Activated T-cell treated with anti-CD3 and anti-CD28 coated beads for 4 hours (primary cell): ENCODE data around the gene PTGR2.
"Not testable (repeated sequence)": the region's sequence is repeated elsewhere in the genome, so short reads cannot be mapped to it uniquely, and the experiment has no call there.

Source experiments
- DNase-seq: peaks from one replicate; pipeline ENCODE4 v3.0.0-alpha.2; 2020

The PTGR2 gene

GRCh38 chr14:73833530-73834260 is 17.9 kb upstream of the PTGR2 start:
- no peak for DNase-seq

- no peak for DNase-seq
These were observed 17.4 kb upstream of the PTGR2 start for GRCh38 chr14:73834261-73834625.

GRCh38 chr14:73838293-73839034 is 13.2 kb upstream of the PTGR2 start:
- not testable (repeated sequence) for DNase-seq

GRCh38 chr14:73842201-73842600 is 9.4 kb upstream of the PTGR2 start:
- DNase-seq: no peak

- no peak for DNase-seq
These were observed 8.8 kb upstream of the PTGR2 start for GRCh38 chr14:73842851-73843250.

GRCh38 chr14:73843296-73843695 is 8.3 kb upstream of the PTGR2 start:
- DNase-seq: no peak

GRCh38 chr14:73846947-73847346 is 4.7 kb upstream of the PTGR2 start:
- no peak for DNase-seq

- DNase-seq: no peak
These were observed 631 bp upstream of the PTGR2 start for GRCh38 chr14:73851000-73851399.

- DNase-seq: no peak
These were observed 7.5 kb downstream of the PTGR2 start for GRCh38 chr14:73859145-73859544.

GRCh38 chr14:73861073-73861472 is 9.4 kb downstream of the PTGR2 start:
- no peak for DNase-seq

- no peak for DNase-seq
These were observed 10.8 kb downstream of the PTGR2 start for GRCh38 chr14:73862480-73862879.

- DNase-seq: no peak
These were observed 11.6 kb downstream of the PTGR2 start for GRCh38 chr14:73863209-73863608.

- no peak for DNase-seq
These were observed 14.0 kb downstream of the PTGR2 start for GRCh38 chr14:73865534-73866113.

GRCh38 chr14:73869754-73870153 is 18.1 kb downstream of the PTGR2 start:
- DNase-seq: not testable (repeated sequence)

- DNase-seq: no peak
These were observed 19.0 kb downstream of the PTGR2 start for GRCh38 chr14:73870525-73871235.

GRCh38 chr14:73873660-73874059 is 22.0 kb downstream of the PTGR2 start:
- no peak for DNase-seq

GRCh38 chr14:73877790-73878189 is 26.2 kb downstream of the PTGR2 start:
- no peak for DNase-seq

GRCh38 chr14:73878436-73878835 is 26.8 kb downstream of the PTGR2 start:
- no peak for DNase-seq

- DNase-seq: no peak
These were observed 27.4 kb downstream of the PTGR2 start for GRCh38 chr14:73879027-73879426.

GRCh38 chr14:73884438-73885190 is 33.0 kb downstream of the PTGR2 start:
- no peak for DNase-seq

GRCh38 chr14:73886449-73887317 is 35.1 kb downstream of the PTGR2 start, which contains the start of gene ZNF410:
ZNF410 (plus strand) TSS chr14:73886859; CDS start chr14:73892176, 5,317 bp downstream.
- DNase-seq: peak; percentile 87

- no peak for DNase-seq
These were observed 35.6 kb downstream of the PTGR2 start for GRCh38 chr14:73887318-73887616.
